Left ventricle myocardium inferior (tissue), 1 donor: ENCODE data around the gene ATP8A1. TPM values are rescaled to one million over a fixed set of nuclear protein-coding genes. Genes with fewer than 3 reads are reported as not detected.

ENCODE experiments used
- DNase-seq: peaks from one replicate; pipeline ENCODE4 v3.0.0-alpha.2; 2020
- H3K27ac ChIP-seq: fragments of 200-600 bp; replicated peaks from 2 replicates; pipeline ENCODE4 v1.8.0; 2021
- H3K27me3 ChIP-seq: fragments of 200-600 bp; 2 replicates; pipeline ENCODE4 v1.8.0; 2021; ENCODE audit warnings: low read depth
- H3K36me3 ChIP-seq: fragments of 200-600 bp; 2 replicates; pipeline ENCODE4 v1.8.0; 2021
- H3K4me1 ChIP-seq: fragments of 200-600 bp; 2 replicates; pipeline ENCODE4 v1.8.0; 2021
- H3K4me3 ChIP-seq: fragments of 200-600 bp; 2 replicates; pipeline ENCODE4 v1.8.0; 2021; ENCODE audit warnings: mild to moderate bottlenecking, moderate library complexity
- H3K9me3 ChIP-seq: fragments of 200-600 bp; replicated peaks from 2 replicates; pipeline ENCODE4 v1.8.0; 2021
- intact Hi-C: fragments of 100-400 bp; cut with micrococcal nuclease; formaldehyde crosslinking; loops from one replicate; pipeline ENCODE4 v1.11.0; 2022
- total RNA-seq: library from RNA; stranded (reverse); fragmentation: NEBNext Ultra II Directional; extraction: Animal tissue kit (Norgen Biotek cat#: 25700); gene quantifications from one replicate; pipeline ENCODE4 v1.2.1, GENCODE V29; 2021
- TF ChIP-seq, protein P1 (sequence below): fragments of 200-600 bp; IDR thresholded peaks from 2 replicates; pipeline ENCODE4 v1.8.0; 2021; ENCODE audit warnings: antibody characterized with exemption, mild to moderate bottlenecking, borderline replicate concordance
- donor health status: DM: no; HTN: yes; CAD: no; lungs with severe emphysema.

Gene ATP8A1
- total RNA-seq, 1 donor from 2014 or later, result 19.2 TPM

DNA sequence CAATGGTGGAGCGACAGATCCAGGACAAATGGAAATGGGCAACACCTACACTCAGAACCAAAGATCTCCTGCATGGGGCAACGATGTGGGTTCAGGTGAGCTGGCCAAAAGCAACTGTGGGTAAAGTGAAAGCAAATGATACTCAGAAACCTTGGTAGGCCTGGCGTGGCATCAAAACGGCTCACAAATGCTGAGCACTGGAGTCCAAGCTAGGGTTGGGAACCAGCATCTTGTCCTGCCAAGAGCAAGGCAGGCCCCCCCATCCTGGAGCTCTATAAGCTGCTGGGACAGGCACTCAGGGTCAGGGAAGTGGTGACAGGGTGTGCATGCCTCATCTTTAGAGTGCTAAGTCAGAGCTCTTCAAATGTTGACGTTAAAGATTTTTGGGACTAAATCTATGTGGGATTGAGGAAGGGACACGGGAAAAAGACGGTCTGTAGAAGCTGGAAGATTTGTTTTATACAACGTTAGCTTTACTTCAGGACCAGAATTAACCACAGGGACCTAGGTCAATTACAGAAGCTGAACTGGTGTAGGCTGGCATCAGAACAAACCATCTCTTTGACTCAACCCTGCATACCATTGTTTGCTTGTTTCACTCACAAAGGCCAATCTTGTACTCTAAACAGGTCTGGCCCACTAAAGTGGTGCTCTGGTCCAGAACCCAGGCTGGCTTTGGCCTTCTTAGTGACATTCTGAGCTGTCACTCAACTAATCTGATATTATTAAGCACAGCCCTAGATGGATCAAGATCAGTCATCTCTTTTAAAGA lies 10.7 kb downstream of the ATP8A1 start:
- Histone ChIP-seq H3K27ac (peak overlapping the region; percentile 47), H3K9me3 (no peaks in the 10 kb centered on the region), H3K4me3 (no peak overlapping the region), H3K4me1 (peaks cover 55% of the 10 kb centered on the region), H3K36me3 (no peaks in the 10 kb centered on the region), H3K27me3 (no peaks in the 10 kb centered on the region)
- TF ChIP-seq, protein P1, sequence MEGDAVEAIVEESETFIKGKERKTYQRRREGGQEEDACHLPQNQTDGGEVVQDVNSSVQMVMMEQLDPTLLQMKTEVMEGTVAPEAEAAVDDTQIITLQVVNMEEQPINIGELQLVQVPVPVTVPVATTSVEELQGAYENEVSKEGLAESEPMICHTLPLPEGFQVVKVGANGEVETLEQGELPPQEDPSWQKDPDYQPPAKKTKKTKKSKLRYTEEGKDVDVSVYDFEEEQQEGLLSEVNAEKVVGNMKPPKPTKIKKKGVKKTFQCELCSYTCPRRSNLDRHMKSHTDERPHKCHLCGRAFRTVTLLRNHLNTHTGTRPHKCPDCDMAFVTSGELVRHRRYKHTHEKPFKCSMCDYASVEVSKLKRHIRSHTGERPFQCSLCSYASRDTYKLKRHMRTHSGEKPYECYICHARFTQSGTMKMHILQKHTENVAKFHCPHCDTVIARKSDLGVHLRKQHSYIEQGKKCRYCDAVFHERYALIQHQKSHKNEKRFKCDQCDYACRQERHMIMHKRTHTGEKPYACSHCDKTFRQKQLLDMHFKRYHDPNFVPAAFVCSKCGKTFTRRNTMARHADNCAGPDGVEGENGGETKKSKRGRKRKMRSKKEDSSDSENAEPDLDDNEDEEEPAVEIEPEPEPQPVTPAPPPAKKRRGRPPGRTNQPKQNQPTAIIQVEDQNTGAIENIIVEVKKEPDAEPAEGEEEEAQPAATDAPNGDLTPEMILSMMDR, result no peak
- intact Hi-C loops, result no loop called here
- DNase-seq, result no peak

DNA sequence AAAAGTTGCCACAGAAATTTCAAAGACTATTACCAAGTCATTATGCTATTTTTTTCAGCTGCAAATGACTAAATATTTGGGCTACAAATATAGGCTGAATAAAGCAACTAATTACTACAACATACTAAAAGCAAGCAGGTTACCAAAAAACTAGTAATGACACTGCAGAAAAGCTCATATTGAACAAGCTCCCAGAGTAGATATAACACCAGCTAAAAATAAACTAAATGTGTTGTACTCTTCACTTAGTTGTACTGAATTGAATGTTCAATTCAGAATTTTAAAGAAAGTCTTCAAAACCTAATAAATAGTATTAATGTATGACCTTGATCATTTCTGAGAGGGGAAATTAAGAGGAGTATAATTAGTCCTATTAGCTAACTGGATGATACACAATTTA lies 12.0 kb downstream of the ATP8A1 start:
- Histone ChIP-seq H3K27ac (peak overlapping the region; percentile 47), H3K4me3 (no peak overlapping the region), H3K4me1 (peaks cover 66% of the 10 kb centered on the region), H3K36me3 (no peaks in the 10 kb centered on the region), H3K27me3 (no peaks in the 10 kb centered on the region), H3K9me3 (no peaks in the 10 kb centered on the region)
- intact Hi-C loops, result no loop called here
- TF ChIP-seq, protein P1, result no peak
- DNase-seq, result no peak

DNA sequence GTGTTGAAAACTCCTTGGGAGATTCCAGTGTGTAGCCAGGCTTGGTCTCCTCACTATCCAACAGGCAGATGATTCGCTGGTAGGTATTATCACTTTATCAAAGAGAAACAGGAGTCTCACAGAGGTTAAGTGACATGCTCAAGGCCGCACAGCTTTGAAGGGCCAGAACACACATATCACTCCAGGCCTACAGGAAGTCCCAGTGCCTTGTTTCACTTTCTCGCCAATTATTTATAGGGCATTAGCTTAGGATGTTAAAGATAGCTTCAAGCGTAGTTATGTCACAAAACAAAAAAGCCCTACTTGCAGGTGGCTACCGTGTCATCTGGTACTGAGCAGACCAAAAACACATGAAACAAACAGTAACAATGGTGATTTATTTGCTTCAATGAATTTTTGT lies 13.2 kb downstream of the ATP8A1 start:
- TF ChIP-seq, protein P1, result no peak
- Histone ChIP-seq H3K9me3 (no peaks in the 10 kb centered on the region), H3K4me1 (peaks cover 78% of the 10 kb centered on the region), H3K36me3 (no peaks in the 10 kb centered on the region), H3K27ac (peak overlapping the region; percentile 47), H3K27me3 (no peaks in the 10 kb centered on the region), H3K4me3 (no peak overlapping the region)
- no peak for DNase-seq
- intact Hi-C loops, result no loop called here

DNA sequence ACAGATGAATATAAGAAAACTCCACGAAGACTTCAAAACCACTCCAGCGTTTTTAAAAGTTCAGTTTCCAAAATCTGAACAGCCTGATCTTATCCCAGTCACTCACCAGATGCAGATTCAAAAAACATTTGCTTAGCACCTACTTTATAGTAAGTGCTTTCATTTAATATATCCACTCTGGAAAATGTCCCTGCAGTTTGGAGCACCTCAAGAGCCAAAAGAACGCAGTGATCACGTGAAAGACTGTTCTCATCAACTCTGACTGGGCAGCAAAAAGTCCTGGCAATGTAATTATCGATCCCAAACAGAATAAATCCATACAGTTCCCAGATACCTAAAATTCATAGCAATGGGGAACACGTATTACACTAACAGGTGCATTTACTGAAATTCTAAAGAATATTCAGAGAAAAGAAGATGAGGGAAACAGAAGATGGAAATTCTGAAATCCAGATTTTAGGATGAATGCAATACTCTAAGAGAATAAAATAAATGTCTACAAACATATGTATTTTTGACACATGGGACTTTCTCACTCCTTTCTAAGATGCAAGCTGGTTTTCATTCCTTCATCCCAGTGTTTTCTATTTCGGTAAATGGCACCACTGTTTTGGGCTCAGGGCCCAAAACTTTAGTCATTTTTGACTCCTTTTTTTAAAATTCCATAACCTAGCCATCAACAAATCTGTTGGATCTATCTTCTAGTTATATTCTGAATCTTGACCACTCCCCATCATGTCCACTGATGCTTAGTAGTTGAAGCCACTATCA lies 13.9 kb downstream of the ATP8A1 start:
- TF ChIP-seq, protein P1, result no peak
- H3K4me1 ChIP-seq, result peaks cover 84% of the 10 kb centered on the region
- H3K4me3 ChIP-seq, result no peak overlapping the region
- intact Hi-C loops, result no loop called here
- no peak for DNase-seq
- H3K36me3 ChIP-seq, result no peaks in the 10 kb centered on the region
- peak overlapping the region; percentile 47 for H3K27ac ChIP-seq
- H3K27me3 ChIP-seq, result no peaks in the 10 kb centered on the region
- no peaks in the 10 kb centered on the region for H3K9me3 ChIP-seq

DNA sequence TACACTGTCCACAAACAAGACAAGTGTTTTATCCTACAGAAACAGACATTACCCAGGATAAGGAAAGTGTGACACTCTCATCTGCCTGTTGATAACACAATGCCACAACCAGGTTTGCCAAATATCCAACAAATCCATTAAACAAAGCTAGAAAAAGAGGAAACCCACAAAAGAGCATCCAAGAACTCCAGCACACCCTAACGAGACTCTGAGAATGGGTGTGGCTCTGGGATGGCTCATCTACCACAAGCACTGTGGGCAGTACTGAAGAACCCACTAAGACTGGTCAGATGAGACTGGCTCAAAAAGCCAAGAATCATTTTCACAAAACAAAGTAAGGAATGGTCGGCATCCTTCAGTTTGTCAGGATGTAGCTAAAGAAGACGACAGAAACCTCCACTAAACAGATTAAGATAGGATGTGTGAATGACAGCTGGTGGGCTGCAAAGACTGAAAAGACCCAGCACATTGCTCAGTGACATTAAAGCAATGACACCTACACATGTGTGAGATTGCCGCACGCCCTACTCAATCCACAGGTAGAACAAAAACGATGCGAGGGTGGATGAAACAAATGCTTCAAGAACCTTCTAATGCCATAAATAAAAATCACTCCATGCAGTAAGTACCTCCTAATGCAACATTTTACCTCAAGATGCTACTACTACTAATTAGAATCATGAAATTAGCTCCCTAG lies 14.7 kb downstream of the ATP8A1 start:
- H3K4me1 ChIP-seq, result peaks cover 89% of the 10 kb centered on the region
- intact Hi-C loops, result no loop called here
- no peaks in the 10 kb centered on the region for H3K36me3 ChIP-seq
- H3K9me3 ChIP-seq, result no peaks in the 10 kb centered on the region
- no peaks in the 10 kb centered on the region for H3K27me3 ChIP-seq
- TF ChIP-seq, protein P1, result no peak
- H3K27ac ChIP-seq, result no peak overlapping the region
- no peak overlapping the region for H3K4me3 ChIP-seq
- no peak for DNase-seq
